NOMO-1 treated with DMSO at 0.1 percent for 48 hours (cell line): ENCODE results near the gene GALT.

ENCODE experiments used
- DNase-seq: peaks from one replicate; lab custom pipeline; 2025; ENCODE audit not compliant: unreplicated experiment; lab: John Stamatoyannopoulos, UW

GALT gene

DNA sequence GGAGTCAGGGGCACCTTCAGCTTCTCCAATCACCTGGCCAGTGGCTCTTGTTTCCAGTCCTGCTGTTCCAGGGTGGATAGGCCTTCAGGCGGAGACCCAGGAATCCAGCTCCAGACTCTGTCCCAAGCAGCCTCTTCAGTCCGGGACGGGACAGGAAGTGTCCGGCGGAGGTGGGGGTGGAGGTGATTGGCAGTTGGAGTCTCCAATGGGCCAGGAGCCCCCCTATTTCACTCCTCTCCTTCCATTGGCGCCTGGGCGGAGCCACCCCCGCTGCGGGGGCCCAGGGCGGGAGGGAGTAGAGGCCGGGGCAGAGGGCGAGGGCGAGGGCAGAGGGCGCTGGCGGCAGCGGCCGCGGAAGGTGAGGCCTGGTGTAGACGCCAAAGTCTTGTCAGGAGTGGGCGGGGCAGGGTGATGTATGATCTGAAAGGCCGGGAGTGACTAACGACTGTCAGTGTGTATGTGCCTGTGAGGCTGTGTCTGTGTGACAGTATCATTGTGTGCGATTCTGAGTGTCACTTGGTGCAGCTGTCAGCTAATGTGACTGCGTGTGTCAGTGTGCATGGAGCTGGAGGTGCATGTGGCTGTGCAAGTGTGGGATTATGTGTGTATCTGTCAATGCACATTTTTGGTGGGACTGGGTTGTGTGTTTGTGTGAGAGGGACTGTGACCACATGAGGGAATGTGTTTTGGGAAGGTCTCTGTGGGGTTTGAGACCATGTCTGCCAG is 5.6 kb downstream of the GALT start, which contains the start of gene IL11RA:
Gene IL11RA (plus strand): TSS at position 310 of the 726 bp plus-strand sequence. CDS start 3,033 bp downstream, outside the sequence.
- peak; percentile 95 for DNase-seq

DNA sequence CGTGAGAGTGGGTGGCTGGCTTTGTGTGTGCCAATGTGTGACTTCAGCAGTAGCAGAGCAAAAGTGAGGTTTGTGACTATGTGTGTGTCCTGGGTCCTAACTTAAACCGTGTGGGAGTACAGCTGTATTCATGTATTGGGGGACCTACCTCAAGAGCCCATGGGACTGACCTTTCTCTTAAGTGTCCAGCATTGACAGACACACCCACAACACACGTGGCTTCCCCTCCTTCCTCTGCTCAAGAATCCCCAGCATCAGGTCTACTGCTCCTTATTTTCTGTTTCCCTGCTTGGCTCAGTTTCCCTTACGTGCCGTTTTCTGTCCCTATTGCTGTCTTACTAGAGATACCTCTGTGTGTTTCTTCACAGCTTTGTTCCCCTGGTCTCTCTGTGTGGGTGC is 6.1 kb downstream of the GALT start:
- DNase-seq: no peak

DNA sequence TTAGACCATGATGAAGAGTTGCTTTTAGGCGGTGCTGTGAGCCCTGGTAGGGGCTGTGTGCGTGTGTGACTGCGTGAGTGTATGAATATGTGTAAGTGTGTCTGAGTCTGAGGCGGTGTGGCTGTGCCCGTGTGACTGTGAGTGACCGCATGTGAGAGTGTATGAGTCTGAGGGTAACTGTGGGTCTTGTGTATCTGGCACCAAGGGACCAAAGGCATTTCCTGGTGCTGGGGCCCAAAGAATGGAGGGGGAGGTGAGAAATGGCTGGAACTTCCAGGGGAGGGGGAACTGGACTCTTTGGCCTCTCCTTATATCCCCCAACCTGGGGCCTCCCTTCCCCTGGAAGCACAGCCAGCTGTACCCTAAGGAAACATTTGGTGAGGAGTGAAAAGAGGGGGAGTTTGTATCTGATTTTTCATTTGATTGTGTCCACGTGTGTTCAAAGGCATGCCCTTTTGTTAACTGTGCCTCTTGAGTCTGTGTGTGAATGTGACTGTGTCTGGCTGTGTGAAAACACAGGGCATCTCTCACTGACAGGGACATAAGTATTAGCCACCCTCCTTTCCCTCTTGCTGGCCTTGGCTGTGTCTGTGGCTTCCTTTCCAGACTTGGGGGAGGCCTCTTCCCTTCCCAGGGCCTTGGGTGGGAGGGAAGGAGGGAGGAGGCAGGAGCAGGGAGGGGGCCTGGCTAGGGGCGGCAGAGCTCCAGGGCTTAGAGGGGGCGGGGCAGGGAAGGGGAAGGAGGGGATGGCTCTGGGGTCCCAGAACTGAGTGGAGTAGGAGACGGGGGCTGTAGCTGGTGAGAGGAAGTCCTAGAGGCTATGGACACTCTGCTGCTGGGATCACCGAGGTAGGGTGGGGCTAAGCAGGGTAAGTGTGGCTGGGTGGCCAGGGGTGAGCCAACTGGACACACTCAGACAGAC is 6.9 kb downstream of the GALT start:
- DNase-seq: no peak

DNA sequence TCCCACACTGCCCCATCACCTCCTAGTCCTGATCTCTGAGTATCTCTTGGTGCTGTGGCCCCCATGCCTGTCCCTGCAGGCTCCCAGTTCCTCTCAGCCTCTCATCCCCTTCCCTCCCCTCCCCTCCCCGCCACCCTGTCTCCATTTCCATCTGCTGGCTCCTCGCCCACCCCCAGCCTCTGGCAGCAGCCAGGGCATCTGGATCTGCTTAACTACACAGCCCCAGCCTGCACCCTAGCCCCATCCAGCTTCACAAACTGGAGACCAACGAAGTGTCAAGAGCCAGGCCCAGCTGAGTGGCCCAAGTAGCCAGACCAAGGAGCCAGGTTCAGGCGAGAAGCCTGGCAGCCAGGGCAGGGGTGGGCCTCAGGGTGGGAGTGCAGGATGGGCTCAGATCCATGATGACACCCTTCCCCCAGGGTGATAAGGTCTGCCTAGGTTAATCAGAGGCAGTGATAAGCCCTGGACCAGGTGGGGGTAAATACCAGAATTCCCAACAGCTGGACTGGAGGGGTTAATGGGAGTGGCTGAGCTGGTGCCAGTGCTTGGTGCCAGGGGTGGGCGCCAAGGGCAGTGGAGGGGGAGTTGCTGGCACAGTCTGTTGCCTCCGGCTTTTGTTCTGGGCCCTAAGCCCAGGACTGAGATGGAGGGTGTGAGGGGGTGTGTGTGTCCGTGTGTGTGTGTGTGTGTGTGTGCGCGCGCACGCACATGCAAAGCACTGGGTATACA is 8.0 kb downstream of the GALT start:
- no peak for DNase-seq

DNA sequence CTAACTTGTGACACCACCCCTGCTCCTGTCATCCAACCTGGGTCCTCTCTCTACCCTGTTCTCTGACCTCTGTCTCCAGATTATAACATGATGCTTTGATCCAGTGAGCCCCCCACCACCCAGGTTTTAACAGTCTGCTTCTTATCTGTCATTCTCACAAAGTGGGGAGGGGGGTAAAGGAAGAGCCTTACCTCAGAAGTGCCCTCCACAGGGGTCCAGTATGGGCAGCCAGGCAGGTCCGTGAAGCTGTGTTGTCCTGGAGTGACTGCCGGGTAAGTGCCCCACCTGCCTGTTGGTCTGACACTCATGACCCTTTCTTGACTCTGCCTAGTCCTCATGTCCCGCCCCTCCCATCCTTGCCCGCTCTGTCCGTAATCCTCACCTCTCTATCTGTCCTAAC is 8.9 kb downstream of the GALT start:
- no peak for DNase-seq

DNA sequence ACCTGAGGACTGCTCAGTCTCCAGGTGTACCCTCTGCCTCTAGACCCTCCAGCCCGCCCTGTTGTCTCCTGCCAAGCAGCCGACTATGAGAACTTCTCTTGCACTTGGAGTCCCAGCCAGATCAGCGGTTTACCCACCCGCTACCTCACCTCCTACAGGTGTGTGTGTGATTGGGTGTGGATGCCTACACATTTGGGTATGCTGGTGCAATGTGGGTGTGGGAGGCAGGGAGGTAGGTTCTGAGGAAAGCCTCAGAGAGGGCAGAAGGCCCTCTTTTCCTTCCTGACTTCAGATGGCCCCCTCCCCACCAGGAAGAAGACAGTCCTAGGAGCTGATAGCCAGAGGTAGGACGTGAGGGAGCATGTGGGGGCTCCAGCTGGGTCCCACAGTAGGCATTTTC is 10.5 kb downstream of the GALT start:
- DNase-seq: no peak

DNA sequence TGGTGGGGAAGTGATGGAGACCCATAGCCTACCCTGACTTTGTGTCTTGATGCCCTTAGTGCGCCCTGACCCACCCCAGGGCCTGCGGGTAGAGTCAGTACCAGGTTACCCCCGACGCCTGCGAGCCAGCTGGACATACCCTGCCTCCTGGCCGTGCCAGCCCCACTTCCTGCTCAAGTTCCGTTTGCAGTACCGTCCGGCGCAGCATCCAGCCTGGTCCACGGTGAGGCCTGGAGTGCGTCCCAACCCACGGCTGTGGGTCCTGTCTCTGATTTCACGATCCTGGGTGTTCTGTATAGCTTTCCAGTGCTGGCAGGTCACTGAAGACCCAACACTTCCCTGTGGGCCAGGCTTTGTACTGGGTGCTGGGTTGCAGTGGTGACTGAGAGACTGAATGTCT is 12.0 kb downstream of the GALT start:
- DNase-seq: no peak

DNA sequence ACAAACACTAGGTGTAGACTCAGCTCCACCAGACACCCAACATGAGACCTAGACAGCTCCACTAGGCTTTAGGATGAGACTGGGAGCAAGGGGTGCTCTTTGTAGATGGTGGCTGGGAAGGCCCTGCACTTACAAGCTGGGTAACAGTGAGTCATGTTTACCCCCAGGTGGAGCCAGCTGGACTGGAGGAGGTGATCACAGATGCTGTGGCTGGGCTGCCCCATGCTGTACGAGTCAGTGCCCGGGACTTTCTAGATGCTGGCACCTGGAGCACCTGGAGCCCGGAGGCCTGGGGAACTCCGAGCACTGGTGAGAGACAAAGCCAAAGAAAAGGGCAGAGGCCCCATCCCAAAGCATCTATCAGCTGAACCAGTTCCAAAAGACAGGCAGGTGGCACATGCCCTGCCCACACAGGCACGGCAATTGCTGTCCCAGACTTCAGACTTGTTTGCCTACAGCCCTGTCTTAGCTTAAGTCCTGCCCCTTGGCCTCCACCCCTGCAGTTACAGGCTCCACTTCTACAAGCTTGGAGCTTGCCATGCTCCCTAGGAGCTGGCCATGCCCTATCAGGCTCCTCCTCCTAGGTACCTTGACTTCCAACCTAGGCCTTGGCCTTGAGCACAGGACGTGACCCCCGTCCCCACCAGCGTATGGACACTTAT is 13.2 kb downstream of the GALT start:
- no peak for DNase-seq

DNA sequence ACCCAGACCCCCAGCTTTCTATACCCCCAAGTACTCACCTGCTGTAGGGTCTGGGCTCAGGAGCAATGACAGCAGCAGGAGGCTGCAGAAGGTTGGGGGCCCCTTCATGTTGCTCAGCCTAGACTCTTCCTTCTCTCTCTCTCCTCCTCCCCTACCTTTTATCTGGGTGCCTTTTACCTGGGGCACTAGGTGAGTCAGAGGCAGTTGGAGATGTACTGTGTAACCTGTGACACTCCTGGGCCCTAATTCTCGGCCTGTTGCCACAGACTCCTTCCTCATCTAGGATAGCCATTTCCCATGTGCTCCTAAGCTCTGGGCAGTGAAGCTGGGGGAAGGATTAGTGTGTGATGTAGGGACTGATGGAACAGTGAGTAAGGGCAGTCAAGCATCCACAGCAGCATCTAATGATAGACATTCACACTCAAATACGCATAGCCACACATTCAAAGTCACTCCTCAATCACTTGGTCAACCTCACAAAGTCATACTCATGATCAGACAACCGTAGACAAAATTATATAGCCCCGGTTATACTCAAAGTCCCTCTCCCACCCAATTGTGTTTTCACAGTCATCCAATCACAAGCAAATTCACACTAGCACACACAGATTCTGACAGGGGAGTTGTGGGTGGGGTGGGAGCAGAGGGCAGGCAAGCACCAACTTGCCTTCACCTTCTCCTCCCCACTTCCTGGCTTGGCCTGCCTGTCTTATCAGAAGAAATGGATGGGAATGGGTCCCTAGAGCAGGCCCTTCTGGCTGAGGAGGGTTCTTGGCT is 16.2 kb downstream of the GALT start, which contains the start of gene CCL27:
Gene CCL27 (minus strand): TSS at position 132 of the 777 bp plus-strand sequence. CDS start 24 bp downstream, at position 108.
- DNase-seq: no peak

DNA sequence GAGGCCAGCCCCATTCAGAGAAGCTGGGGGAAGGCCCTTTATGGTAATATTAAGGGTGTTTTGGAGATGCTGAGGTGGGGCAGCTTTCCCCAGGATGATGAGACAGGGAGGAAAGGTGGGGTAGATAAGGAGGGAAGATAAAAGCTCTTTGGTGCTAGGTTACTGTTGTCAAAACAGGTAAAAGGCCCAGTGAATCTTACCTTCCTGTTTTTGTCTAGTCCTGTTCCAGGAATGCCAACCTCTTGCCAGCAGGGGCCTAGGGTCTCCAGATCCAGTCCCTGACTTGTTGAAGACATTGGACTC is 16.8 kb downstream of the GALT start:
- DNase-seq: no peak

DNA sequence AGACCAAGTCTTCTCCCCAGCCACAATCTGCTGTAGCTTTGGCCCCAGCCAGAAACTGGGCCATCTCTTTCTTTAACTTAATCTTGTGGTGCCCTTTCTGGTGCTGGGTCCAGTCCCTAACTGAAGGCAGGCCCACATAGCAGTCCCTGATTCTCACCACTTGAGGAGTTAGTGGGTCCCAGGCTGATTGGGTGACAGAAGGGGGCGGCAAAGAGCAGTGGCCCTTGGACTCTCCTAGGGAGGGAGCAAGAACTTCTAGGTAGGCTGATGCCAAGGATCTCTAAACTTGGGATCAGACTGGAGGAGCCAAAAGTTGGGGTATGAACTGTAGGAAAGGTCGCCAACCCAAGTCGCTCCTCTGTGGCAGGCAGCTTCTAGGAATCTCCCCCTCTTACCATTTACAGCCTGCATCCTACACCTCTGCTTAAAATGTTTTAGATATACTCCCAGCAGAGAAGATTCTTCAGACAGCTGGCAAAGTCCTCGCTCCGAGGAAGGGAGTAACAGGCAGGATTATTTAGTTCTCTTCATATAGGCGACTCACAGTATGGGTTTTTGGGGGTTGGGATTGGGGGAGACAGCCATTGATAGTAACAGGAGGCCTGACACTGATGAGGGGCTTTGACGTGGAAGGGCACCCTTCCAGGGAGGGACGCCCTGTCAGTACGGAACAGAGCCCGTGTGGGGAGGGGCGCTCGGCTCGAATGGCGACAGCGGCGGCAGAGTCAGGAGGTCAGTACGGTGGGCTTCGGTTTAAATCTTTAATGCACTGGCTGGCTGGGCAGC is 18.0 kb downstream of the GALT start:
- DNase-seq: peak; percentile 86

DNA sequence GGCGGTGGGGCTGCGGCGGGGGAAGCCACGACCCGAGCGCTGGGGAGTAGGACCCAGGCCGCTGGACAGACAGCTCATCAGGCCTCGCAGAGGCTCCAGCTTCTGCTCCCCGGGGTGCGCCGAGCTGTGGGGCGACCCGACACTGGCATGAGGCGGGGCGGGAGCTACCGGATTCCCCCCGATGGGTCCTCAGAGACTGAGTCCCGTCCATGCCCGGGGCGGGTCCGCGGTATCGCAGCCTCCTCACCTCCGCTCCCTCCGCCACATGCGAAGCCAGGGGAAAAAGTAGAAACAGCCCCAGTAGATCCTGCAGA is 18.5 kb downstream of the GALT start:
- DNase-seq: no peak

DNA sequence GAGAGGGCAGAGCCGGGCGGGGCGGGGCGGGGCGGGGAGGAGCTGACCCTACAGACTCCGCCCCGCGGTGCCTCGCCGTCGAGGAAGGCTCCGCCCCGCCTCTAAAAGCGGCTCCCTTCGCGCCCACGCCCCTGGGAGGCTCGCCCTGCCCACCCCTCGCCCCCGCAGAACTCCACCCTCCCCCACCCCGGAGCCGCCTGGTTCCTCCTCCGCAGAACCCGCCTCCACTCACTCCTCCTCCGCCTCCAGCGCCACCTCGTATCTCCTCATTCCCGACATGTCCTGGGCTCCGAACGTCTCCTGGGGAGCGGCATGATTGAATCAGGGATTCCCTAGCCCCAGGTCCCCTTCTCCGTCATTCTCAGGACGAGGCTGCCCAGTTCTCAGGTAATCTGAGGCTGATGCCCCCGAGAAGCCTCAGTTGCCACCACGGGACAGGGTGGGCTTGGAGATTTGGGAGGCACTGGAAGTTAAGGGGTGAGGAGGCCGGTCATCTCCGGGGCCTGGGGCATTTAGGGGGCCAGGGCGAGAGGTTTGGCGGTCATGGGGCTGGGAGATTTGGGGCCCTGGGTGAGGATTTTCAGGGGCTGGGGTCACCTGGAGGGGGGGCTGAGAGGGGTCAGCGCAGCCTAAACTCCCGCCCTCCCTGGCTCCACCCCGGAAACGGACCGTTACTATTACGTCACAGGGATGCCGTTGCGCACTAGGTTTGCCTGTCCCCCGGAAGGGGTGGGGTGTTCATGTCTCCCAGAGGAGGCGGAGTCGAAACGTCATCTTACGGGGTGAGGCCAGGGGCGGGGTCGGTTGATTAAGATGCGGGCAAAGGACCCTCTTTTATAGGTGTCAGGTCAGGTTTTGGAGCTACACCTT is 19.1 kb downstream of the GALT start:
- peak; percentile 95 for DNase-seq

DNA sequence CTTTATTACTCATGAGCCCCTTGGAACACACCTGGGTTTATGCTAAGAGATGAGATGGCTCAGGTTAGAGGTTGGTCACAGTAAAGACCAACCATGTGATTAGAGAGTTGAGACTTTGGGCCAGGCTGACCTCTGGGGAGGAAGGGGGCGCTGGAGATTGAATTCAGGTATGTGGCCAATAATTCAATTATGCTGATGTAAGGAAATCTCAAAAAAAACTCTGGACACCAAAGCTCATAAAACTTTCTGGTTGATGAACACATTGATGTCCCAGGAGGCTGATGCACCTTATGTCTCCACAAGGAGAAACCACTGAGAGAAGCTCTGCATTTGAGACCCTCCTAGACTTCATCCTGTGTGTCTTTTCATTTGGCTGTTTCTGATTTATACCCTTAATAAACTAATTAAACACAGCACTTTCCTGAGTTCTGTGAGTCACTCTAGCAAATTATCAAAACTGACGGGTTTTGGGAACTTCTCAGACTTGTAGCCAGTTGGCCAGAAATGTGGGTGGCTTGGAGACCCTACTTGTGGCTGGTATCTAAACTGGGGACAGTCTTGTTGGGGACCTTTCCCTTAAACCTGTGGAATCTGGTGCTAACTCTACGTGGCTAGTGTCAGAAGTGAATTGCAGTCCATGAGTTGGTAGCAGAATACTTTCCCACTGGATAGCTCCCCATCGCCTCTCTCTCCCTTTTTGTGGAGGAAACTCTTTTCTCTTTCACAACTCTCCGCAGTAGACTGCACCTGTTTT is 23.5 kb downstream of the GALT start:
- DNase-seq: no peak

DNA sequence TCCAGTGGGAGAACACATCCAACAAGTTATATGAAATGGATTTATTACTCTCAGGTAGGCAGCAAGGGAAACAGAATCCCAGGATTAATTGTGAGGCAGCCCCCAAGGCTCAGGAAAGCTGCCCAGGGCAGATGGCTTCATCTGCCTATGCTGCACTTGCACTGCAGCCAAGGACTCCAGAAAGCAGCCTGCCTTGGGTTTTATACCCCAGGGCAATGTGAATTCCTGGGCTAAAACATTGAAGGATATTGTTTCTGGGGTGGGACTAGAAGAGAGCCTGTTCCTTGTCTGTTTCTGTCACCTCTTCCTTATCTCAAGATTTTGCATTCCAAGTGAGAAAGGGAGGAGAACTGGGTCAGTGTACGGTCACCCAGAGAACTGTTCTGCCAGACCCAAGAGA is 24.8 kb downstream of the GALT start:
- no peak for DNase-seq

DNA sequence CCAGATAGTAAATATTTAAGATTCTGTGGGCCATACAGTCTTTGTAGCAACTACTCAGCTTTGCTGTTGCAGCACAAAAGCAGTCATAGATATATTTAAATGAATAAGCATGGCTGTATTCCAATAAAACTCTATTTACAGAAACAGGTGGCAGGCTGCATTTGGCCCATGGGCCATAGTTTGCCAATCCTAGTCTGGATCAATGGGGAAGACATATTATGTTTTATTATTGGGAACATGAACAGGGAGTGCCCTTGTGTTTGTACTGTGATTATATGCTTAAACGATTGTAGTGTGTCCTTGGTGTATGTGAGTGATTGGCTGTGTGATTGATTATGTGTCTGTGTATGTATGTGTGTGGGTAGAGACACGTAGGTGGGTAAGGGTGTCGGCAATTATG is 28.0 kb downstream of the GALT start:
- no peak for DNase-seq

DNA sequence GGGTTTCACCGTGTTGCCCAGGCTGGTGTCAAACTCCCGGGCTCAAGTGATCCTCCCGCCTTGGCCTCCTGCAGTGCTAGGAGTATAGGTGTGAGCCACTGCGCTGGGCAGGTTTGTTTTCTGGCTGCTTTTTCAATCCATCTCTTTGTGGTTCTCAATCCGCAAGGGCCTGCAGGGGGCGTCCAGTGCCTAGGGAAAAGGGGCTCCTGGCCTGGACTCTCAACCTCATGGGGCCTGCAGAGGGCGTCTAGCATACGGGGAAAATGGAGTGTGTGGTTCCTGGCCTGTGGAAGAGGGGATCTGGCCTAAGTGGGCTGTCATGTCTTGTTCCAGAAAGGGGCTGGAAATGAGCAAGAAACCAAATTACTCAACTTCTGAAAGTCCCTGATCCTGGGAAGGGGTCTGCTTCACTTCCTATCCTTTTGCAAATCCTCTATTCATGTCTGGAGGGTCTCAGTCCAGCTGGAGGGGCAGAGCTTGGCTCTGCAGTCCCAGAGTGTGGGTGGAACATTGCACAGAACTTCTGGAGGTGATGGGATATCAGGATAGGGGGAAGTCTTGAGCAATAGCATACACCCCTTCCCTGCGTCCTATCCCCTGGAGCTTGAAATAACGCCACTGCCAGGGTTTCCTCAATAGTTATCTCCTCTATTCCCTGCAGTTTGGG is 28.7 kb downstream of the GALT start:
- peak; percentile 50 for DNase-seq
